Astrocyte of the spinal cord (primary cell): Measurements from ENCODE around the gene AANAT.

Experiments
- DNase-seq: peaks from one replicate; pipeline ENCODE4 v3.0.0; 2011; ENCODE audit warnings: low read depth, low spot score
- H3K4me3 ChIP-seq: 2 replicates; pipeline ENCODE4 v1.5.1; 2011; ENCODE audit warnings: low read depth, mild to moderate bottlenecking, low read length, moderate library complexity
- in situ Hi-C: cut with HindIII; loops from 2 replicates; pipeline ENCODE4 v1.10.0; 2017; ENCODE audit warnings: low sequenced_read_pairs
- TF ChIP-seq, protein P1 (sequence below): IDR thresholded peaks from 2 replicates; pipeline ENCODE4 v1.5.1; 2012; ENCODE audit warnings: low read depth, mild to moderate bottlenecking, low read length, inconsistent platforms

The AANAT gene

DNA sequence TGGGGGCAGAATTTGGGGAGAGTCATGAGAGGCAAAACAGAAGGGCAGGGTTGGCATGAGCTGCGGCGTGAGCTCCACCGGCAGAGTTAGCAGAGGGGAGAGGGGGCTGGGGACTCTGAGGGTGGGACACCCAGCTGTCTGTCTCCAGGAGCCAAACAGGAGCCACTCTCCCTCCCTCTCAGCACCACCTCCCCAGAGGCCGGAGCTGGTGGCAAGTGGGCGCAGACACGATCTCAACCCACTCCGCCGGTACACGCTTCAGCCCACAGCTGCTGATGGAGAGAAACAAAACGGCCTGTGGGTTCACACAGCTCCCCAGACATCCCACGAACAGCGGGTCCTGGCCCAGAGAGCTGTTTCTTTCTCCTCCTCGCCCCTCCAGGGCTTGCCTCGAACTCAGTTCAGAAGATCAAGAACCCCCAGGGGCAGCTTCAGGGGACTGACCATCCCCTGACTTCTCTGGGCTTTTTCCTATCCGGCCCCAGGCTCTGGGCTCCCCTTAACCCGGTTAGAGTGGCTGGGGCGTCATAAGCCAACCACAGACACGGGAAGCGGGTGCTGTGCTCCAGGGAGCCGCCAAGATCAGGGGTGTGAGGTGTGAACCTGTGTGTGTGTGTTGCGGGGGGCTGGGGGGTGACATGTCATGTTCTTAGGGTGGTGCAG, 26.2 kb downstream of the AANAT start:
- TF ChIP-seq, protein P1, sequence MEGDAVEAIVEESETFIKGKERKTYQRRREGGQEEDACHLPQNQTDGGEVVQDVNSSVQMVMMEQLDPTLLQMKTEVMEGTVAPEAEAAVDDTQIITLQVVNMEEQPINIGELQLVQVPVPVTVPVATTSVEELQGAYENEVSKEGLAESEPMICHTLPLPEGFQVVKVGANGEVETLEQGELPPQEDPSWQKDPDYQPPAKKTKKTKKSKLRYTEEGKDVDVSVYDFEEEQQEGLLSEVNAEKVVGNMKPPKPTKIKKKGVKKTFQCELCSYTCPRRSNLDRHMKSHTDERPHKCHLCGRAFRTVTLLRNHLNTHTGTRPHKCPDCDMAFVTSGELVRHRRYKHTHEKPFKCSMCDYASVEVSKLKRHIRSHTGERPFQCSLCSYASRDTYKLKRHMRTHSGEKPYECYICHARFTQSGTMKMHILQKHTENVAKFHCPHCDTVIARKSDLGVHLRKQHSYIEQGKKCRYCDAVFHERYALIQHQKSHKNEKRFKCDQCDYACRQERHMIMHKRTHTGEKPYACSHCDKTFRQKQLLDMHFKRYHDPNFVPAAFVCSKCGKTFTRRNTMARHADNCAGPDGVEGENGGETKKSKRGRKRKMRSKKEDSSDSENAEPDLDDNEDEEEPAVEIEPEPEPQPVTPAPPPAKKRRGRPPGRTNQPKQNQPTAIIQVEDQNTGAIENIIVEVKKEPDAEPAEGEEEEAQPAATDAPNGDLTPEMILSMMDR, result no peak
- H3K4me3 ChIP-seq, result no peak overlapping the region
- DNase-seq, result no peak
- in situ Hi-C loops, result no loop called here

DNA sequence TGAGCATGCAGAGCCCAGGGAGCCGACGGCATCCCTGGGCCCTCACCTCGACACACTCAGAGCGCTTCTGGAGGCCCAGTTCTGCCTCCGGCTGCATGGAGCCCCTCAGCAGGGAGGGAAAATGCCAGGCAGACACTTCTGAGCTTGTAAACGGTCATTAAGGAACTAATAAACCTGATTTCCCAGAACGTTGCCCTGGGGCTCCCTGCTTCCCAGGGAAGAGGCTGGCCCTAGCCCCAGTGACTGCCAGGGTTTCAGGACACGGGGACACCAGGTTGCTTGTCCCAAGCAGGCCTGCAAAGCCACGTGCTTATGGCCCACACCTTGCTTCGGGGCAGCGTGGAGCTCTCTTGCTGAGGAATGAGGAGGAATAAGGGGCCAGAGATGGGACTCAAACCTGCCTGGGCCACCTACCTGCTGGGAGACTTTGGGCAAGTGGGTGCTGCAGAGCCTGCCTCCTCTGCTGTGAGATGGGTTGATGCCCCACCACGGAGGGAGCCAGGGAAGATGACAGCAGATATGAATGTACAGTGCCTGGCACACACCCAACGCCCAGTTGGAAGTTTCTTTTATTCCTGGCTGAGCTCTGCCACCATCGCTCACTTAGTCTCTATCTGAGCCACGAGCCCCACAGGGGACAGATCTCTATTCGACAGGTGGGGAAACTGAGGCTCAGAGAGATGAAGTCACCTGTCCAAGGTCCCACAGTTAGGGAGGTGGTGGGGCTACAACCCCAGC, 28.4 kb downstream of the AANAT start:
- TF ChIP-seq, protein P1, result no peak
- DNase-seq, result no peak
- H3K4me3 ChIP-seq, result no peak overlapping the region
- in situ Hi-C loops, result no loop called here

DNA sequence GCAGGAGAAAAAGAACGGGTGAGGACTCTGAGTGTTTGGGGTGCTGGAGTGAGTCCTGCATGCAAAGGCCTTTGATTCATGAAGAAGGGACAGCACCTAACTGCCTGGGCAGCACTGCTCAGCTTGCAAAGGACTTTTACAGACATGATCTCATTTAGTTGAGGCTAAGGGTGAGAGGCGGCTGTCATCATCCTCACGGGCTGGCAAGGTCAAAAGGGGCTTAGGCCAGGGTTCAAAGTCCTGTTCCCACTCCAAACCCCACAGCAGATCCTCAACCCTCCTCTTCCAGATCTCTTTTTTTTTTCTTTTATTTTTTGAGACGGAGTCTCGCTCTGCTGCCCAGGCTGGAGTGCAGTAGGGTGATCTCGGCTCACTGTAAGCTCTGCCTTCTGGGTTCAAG, 29.1 kb downstream of the AANAT start:
- no peak for DNase-seq
- TF ChIP-seq, protein P1, result no peak
- no peak overlapping the region for H3K4me3 ChIP-seq
- in situ Hi-C loops, result no loop called here

DNA sequence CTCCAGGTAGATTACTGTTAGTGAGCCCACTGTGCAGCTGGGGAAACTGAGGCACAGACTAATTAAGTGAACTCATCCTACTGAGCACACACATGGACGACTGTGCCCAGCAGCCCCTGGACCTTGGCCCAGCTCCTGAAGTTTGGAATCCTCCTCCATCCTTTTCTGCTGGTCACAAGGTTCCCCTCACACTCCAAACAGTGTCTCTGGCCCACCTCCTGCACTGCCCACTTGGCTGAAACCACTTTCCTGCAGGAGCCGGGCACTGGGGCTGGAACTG, 30.2 kb downstream of the AANAT start:
- H3K4me3 ChIP-seq, result no peak overlapping the region
- in situ Hi-C loops, result no loop called here
- DNase-seq, result no peak
- TF ChIP-seq, protein P1, result no peak

DNA sequence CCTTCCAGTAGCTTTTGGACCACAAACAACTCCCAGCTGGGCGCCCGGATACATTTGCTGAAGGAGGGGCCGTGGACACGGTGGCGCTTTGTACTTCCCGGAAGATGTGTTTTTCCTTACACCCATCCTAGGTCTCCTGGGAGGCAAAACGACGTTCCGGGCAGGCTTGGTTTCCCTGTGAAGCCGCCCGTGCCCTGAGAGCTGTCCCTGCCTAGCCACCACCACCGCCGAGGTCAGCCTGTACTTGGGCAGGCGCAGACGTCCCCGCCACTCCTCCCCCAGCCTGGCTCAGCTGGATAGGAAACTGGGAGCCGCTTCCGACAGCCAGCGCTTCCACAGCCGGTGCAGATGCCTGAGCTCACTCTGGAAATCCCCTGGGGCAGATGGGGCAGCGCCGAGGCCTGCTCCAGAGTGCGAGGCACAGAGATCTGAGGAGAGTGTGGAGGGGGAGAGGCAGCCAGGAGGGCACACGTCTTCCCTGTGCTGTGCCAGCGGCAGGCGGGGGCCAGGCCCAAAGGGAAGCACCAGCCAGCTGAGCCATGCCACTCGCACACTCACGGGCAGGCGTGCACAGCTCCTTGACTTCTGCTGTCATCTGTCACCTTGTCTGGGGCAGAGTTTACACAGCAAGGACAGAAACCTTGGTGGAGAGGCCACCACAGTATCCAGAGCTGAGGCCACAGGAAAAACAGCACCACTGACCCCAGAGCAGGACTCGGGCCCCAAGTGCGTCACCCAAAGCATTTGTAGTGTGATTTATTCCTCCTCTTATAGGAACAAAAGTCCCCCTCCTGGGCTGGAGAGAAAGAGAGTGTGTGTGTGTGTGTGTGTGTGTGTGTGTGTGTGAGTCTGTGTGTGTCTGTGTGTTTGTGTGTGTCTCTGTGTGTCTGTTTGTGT, 30.8 kb downstream of the AANAT start:
- DNase-seq, result peak; percentile 82
- TF ChIP-seq, protein P1, result no peak
- in situ Hi-C loops, result no loop called here
- H3K4me3 ChIP-seq, result no peak overlapping the region

DNA sequence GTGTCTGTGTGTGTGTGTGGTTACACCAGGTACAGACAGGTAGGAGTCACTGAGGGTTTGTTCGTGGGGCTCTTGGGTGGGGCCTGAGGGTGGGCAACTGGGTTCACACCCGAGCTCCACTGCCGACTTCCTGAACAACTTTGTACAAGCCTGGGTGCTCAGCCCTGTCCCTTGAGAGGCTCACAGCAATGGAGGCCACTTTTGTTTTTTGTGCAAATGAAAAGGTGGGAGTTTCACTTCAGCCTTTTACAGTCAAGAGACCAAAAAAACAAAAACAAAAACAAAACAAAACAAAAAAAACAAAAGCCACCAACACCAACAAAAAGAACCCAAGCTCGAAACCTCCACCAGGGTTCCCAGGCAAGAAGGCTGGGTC, 31.5 kb downstream of the AANAT start:
- TF ChIP-seq, protein P1, result no peak
- H3K4me3 ChIP-seq, result peak overlapping the region; percentile 75
- no peak for DNase-seq
- in situ Hi-C loops, result no loop called here
